GM23338 (cell line): ENCODE results near the gene NDUFA12. TPM values are rescaled to one million over a fixed set of nuclear protein-coding genes. Genes with fewer than 3 reads are reported as not detected.

ENCODE experiments used
- ATAC-seq: fragments of 200-7000 bp; cut with Tn5 transposase; 3 replicates; pipeline ENCODE4 v1.9.1; 2020
- DNase-seq: peaks from one replicate; pipeline ENCODE4 v3.0.0-alpha.2; 2015; ENCODE audit warnings: low spot score
- H2AFZ ChIP-seq: fragments of 200-600 bp; sonication (generic); 2 replicates; pipeline ENCODE4 v1.8.0; 2016; ENCODE audit warnings: antibody characterized with exemption, mild to moderate bottlenecking, moderate library complexity
- H3F3A ChIP-seq: fragments of 200-600 bp; sonication (generic); replicated peaks from 2 replicates; pipeline ENCODE4 v1.8.0; 2017; ENCODE audit warnings: antibody characterized with exemption, mixed run types, low read depth
- H3K27ac ChIP-seq: fragments of 200-600 bp; sonication (generic); 2 replicates; pipeline ENCODE4 v1.6.1; 2016; ENCODE audit warnings: low read depth
- H3K27me3 ChIP-seq: fragments of 200-600 bp; sonication (generic); 2 replicates; pipeline ENCODE4 v1.8.0; 2016; ENCODE audit warnings: mild to moderate bottlenecking, mixed run types, moderate library complexity; ENCODE audit not compliant: insufficient read depth
- H3K36me3 ChIP-seq: fragments of 200-600 bp; sonication (generic); 2 replicates; pipeline ENCODE4 v1.8.0; 2016; ENCODE audit warnings: mild to moderate bottlenecking; ENCODE audit not compliant: insufficient read depth
- H3K4me1 ChIP-seq: fragments of 200-600 bp; sonication (generic); 2 replicates; pipeline ENCODE4 v1.8.0; 2016; ENCODE audit warnings: mild to moderate bottlenecking, moderate library complexity; ENCODE audit not compliant: insufficient read depth
- H3K4me2 ChIP-seq: fragments of 200-600 bp; sonication (generic); 2 replicates; pipeline ENCODE4 v1.7.1; 2017; ENCODE audit warnings: mixed run types
- H3K4me3 ChIP-seq: fragments of 200-600 bp; sonication (generic); 2 replicates; pipeline ENCODE4 v1.6.1; 2016; ENCODE audit warnings: mixed run types
- H3K79me2 ChIP-seq: fragments of 200-600 bp; sonication (generic); replicated peaks from 2 replicates; pipeline ENCODE4 v1.8.0; 2017; ENCODE audit warnings: mild to moderate bottlenecking; ENCODE audit not compliant: insufficient read depth
- H3K9me2 ChIP-seq: fragments of 200-600 bp; sonication (generic); 2 replicates; pipeline ENCODE4 v1.8.0; 2017; ENCODE audit not compliant: insufficient read depth
- H4K20me1 ChIP-seq: fragments of 200-600 bp; sonication (generic); replicated peaks from 2 replicates; pipeline ENCODE4 v1.8.0; 2017; ENCODE audit warnings: mild to moderate bottlenecking; ENCODE audit not compliant: insufficient read depth
- H3K27ac Mint-ChIP-seq: 2 replicates; pipeline ENCODE4 v1.8.0; 2020; ENCODE audit warnings: inconsistent platforms, mild to moderate bottlenecking, moderate library complexity, mixed read lengths
- H3K27me3 Mint-ChIP-seq: 3 replicates; pipeline ENCODE4 v1.8.0; 2022; ENCODE audit warnings: low read depth, mild to moderate bottlenecking, moderate library complexity, mixed read lengths, inconsistent platforms; ENCODE audit not compliant: insufficient read depth, poor library complexity
- H3K36me3 Mint-ChIP-seq: 3 replicates; pipeline ENCODE4 v1.8.0; 2021; ENCODE audit warnings: low read depth, mild to moderate bottlenecking, inconsistent platforms, moderate library complexity, mixed read lengths
- H3K4me1 Mint-ChIP-seq: 3 replicates; pipeline ENCODE4 v1.8.0; 2020; ENCODE audit warnings: mild to moderate bottlenecking, inconsistent platforms, mixed read lengths
- H3K4me3 Mint-ChIP-seq: 3 replicates; pipeline ENCODE4 v1.8.0; 2021; ENCODE audit warnings: moderate library complexity, mild to moderate bottlenecking, inconsistent platforms, mixed read lengths
- H3K9me3 Mint-ChIP-seq: 3 replicates; pipeline ENCODE4 v1.8.0; 2020; ENCODE audit warnings: moderate library complexity, mild to moderate bottlenecking, inconsistent platforms, mixed read lengths
- CREB1 ChIP-seq: fragments of 250-450 bp; sonication (Bioruptor Pico); IDR thresholded peaks from 2 replicates; pipeline ENCODE4 v1.5.0; 2020; ENCODE audit warnings: low read depth, mild to moderate bottlenecking, moderate library complexity
- EZH2 ChIP-seq: fragments of 200-600 bp; sonication (generic); IDR thresholded peaks from one replicate; pipeline ENCODE4 v1.8.0; 2017; ENCODE audit warnings: antibody characterized with exemption, mild to moderate bottlenecking, low read depth; ENCODE audit not compliant: unreplicated experiment
- EZH2phosphoT487 ChIP-seq: fragments of 200-600 bp; sonication (generic); IDR thresholded peaks from one replicate; pipeline ENCODE4 v1.8.1; 2018; ENCODE audit warnings: antibody characterized with exemption; ENCODE audit not compliant: unreplicated experiment
- JUNB ChIP-seq: IDR thresholded peaks from one replicate; pipeline ENCODE4 v1.6.1; 2016; ENCODE audit warnings: antibody characterized with exemption; ENCODE audit not compliant: unreplicated experiment
- NANOG ChIP-seq: IDR thresholded peaks from 2 replicates; pipeline ENCODE4 v1.6.1; 2016; ENCODE audit warnings: antibody characterized with exemption, borderline replicate concordance
- POLR2AphosphoS5 ChIP-seq: IDR thresholded peaks from 2 replicates; pipeline ENCODE4 v1.6.1; 2016; ENCODE audit warnings: antibody characterized with exemption, low read depth
- REST ChIP-seq: IDR thresholded peaks from one replicate; pipeline ENCODE4 v1.6.1; 2018; ENCODE audit warnings: antibody characterized with exemption; ENCODE audit not compliant: unreplicated experiment
- STAT1 ChIP-seq: IDR thresholded peaks from one replicate; pipeline ENCODE4 v1.6.1; 2016; ENCODE audit warnings: antibody characterized with exemption; ENCODE audit not compliant: unreplicated experiment
- ZNF114 ChIP-seq: fragments of 250-450 bp; sonication (Bioruptor Pico); IDR thresholded peaks from 2 replicates; pipeline ENCODE4 v1.5.0; 2020; ENCODE audit warnings: mild to moderate bottlenecking, moderate library complexity
- ZNF331 ChIP-seq: fragments of 250-450 bp; sonication (Bioruptor Pico); IDR thresholded peaks from 2 replicates; pipeline ENCODE4 v1.5.0; 2020; ENCODE audit warnings: low read depth, mild to moderate bottlenecking, moderate library complexity
- polyA plus RNA-seq: library from polyadenylated mRNA; unstranded; fragments of >200 nt; fragmentation: Nextera tagmentation; extraction: Ambion mirVana; gene quantifications from 2 replicates; pipeline ENCODE4 v1.2.1, GENCODE V29; 2016
- total RNA-seq: library from RNA; depleted of rRNA; stranded (reverse); fragments of >200 nt; shearing (Covaris generic); gene quantifications from 2 replicates; pipeline ENCODE4 v1.2.3, GENCODE V29; 2014
- TF ChIP-seq, protein P1 (sequence below), 2 experiments: fragments of 200-600 bp in 1 of 2; sonication (generic) in 1 of 2; conservative IDR thresholded peaks; 2 replicates each; pipeline versions ENCODE4 v1.5.1 to v1.6.1; 2016 to 2017; ENCODE audit warnings: antibody characterized with exemption in 2 of 2, low read depth in 2 of 2, mild to moderate bottlenecking in 2 of 2, moderate library complexity in 1 of 2
- TF ChIP-seq, protein P2 (sequence below): IDR thresholded peaks from 2 replicates; pipeline ENCODE4 v1.6.1; 2016; ENCODE audit warnings: antibody characterized with exemption

NDUFA12 gene
- total and polyA plus RNA-seq, 2 experiments from 2014 or later = 84.9 to 386 TPM

- H3K79me2 ChIP-seq = peaks cover 60% of the 10 kb centered on the region
- peaks cover 5% of the 10 kb centered on the region; the same call in 1 of the 2 replicates for H3K36me3 ChIP-seq
- ATAC-seq (no peak), DNase-seq (no peak)
- H3K4me1 ChIP-seq = no peaks in the 10 kb centered on the region
- H2AFZ ChIP-seq = no peak overlapping the region
- H3K4me2 ChIP-seq = no peak overlapping the region
- Mint-ChIP-seq H3K36me3 (peaks cover 11% of the 10 kb centered on the region), H3K27me3 (no peaks in the 10 kb centered on the region), H3K27ac (no peak overlapping the region), H3K4me1 (peaks cover 4% of the 10 kb centered on the region), H3K4me3 (no peak overlapping the region), H3K9me3 (no peaks in the 10 kb centered on the region)
- TF ChIP-seq EZH2phosphoT487 (no peak), ZNF114 (CRISPR knock-in tag) (no peak), POLR2AphosphoS5 (no peak)
- TF ChIP-seq, protein P1, sequence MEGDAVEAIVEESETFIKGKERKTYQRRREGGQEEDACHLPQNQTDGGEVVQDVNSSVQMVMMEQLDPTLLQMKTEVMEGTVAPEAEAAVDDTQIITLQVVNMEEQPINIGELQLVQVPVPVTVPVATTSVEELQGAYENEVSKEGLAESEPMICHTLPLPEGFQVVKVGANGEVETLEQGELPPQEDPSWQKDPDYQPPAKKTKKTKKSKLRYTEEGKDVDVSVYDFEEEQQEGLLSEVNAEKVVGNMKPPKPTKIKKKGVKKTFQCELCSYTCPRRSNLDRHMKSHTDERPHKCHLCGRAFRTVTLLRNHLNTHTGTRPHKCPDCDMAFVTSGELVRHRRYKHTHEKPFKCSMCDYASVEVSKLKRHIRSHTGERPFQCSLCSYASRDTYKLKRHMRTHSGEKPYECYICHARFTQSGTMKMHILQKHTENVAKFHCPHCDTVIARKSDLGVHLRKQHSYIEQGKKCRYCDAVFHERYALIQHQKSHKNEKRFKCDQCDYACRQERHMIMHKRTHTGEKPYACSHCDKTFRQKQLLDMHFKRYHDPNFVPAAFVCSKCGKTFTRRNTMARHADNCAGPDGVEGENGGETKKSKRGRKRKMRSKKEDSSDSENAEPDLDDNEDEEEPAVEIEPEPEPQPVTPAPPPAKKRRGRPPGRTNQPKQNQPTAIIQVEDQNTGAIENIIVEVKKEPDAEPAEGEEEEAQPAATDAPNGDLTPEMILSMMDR (conservative IDR thresholded peaks at IDR 0.05; ENCODE audit: low read depth in 2 of 2) = no peak
- no peaks in the 10 kb centered on the region for H3K27me3 ChIP-seq
- H3K27ac ChIP-seq = no peak overlapping the region
- no peaks in the 10 kb centered on the region for H3K9me2 ChIP-seq
- no peaks in the 10 kb centered on the region; the same call in none of the 2 replicates for H4K20me1 ChIP-seq
- no peak overlapping the region for H3K4me3 ChIP-seq
- no peaks in the 10 kb centered on the region for H3F3A ChIP-seq
Measured at GRCh38 chr12:94998326-94998725, 5.2 kb downstream of the NDUFA12 start.

- DNase-seq (no peak), ATAC-seq (no peak)
- Histone ChIP-seq H3K79me2 (peaks cover 56% of the 10 kb centered on the region), H3K4me3 (no peak overlapping the region), H3K4me1 (no peaks in the 10 kb centered on the region), H3K27me3 (no peaks in the 10 kb centered on the region), H2AFZ (no peak overlapping the region), H3F3A (no peaks in the 10 kb centered on the region), H3K9me2 (no peaks in the 10 kb centered on the region), H3K36me3 (peaks cover 5% of the 10 kb centered on the region; the same call in 1 of the 2 replicates), H4K20me1 (no peaks in the 10 kb centered on the region; the same call in none of the 2 replicates), H3K4me2 (no peak overlapping the region), H3K27ac (no peak overlapping the region)
- peaks cover 2% of the 10 kb centered on the region for H3K4me1 Mint-ChIP-seq
- no peak overlapping the region for H3K27ac Mint-ChIP-seq
- peaks cover 15% of the 10 kb centered on the region for H3K36me3 Mint-ChIP-seq
- H3K9me3 Mint-ChIP-seq = no peaks in the 10 kb centered on the region
- H3K4me3 Mint-ChIP-seq = no peak overlapping the region
- no peaks in the 10 kb centered on the region for H3K27me3 Mint-ChIP-seq
- TF ChIP-seq EZH2 (no peak), NANOG (no peak), JUNB (no peak), CREB1 (CRISPR knock-in tag) (no peak), REST (no peak), STAT1 (no peak), POLR2AphosphoS5 (no peak), ZNF331 (no peak), ZNF114 (CRISPR knock-in tag) (no peak), EZH2phosphoT487 (no peak)
- TF ChIP-seq, protein P2, sequence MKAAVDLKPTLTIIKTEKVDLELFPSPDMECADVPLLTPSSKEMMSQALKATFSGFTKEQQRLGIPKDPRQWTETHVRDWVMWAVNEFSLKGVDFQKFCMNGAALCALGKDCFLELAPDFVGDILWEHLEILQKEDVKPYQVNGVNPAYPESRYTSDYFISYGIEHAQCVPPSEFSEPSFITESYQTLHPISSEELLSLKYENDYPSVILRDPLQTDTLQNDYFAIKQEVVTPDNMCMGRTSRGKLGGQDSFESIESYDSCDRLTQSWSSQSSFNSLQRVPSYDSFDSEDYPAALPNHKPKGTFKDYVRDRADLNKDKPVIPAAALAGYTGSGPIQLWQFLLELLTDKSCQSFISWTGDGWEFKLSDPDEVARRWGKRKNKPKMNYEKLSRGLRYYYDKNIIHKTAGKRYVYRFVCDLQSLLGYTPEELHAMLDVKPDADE = no peak
- TF ChIP-seq, protein P1 (conservative IDR thresholded peaks at IDR 0.05; ENCODE audit: low read depth in 2 of 2) = no peak
Measured at GRCh38 chr12:94997726-94998125, 5.8 kb downstream of the NDUFA12 start.
